ENCODE results near the gene KCNMB2. TPM values are rescaled to one million over a fixed set of nuclear protein-coding genes. Genes with fewer than 3 reads are reported as not detected.
A peak's percentile ranks its signal among the peaks of the same experiment; 100 is the strongest.

The KCNMB2 gene
- total RNA-seq, 4 donors from 2014 or later, result 0.82 TPM; not detected in 3

- H3K4me1 ChIP-seq, result peaks cover 0 to 13% (median 8%) of the 10 kb centered on the region in 4 donors
- in situ Hi-C loops (cut with MboI; ENCODE audit: low pct_ligation_motif_present in 1 of 4, low pct_unique_long_range_greater_than_20kb in 1 of 4, low sequenced_read_pairs in 3 of 4) (no loop called here), intact Hi-C loops (cut with DNase I; ENCODE audit: low total_unique reads) (loop anchor here (10.0 kb wide), 1 partner anchor 1844 kb away; no protein-coding TSS in a partner anchor)
- no peaks in the 10 kb centered on the region for H3K27me3 ChIP-seq
- no peak overlapping the region for H3K27ac ChIP-seq
- H3K36me3 ChIP-seq, result no peaks in the 10 kb centered on the region
- 64 to 81% methylated on average over 3 of the region's 3 CpGs for WGBS, 2 donors (ENCODE audit: low coverage in 1 of 2)
- DNase-seq, result no peak
- no peaks in the 10 kb centered on the region for H3K9me3 ChIP-seq
- TF ChIP-seq CTCF (IDR thresholded peaks at IDR 0.05) (no peak), POLR2A (IDR thresholded peaks at IDR 0.05) (no peak), EP300 (IDR thresholded peaks at IDR 0.05; ENCODE audit: low read depth) (no peak), POLR2AphosphoS5 (IDR thresholded peaks at IDR 0.05) (no peak)
- no peak overlapping the region for H3K4me3 ChIP-seq
Observed at GRCh38 chr3:178748874-178749273, 212.6 kb downstream of the KCNMB2 start.

GRCh38 chr3:178749471-178749870 is 213.2 kb downstream of the KCNMB2 start:
- intact Hi-C loops (cut with DNase I; ENCODE audit: low total_unique reads), result loop anchor here (10.0 kb wide), 1 partner anchor 1845 kb away; no protein-coding TSS in a partner anchor
- no peaks in the 10 kb centered on the region for H3K27me3 ChIP-seq
- TF ChIP-seq CTCF (IDR thresholded peaks at IDR 0.05) (no peak), POLR2A (IDR thresholded peaks at IDR 0.05) (no peak), POLR2AphosphoS5 (IDR thresholded peaks at IDR 0.05) (no peak), EP300 (IDR thresholded peaks at IDR 0.05; ENCODE audit: low read depth) (no peak)
- H3K4me3 ChIP-seq, result no peak overlapping the region
- H3K27ac ChIP-seq, result no peak overlapping the region
- H3K36me3 ChIP-seq, result no peaks in the 10 kb centered on the region
- no peaks in the 10 kb centered on the region for H3K9me3 ChIP-seq
- 73 to 87% methylated on average over 2 of the region's 2 CpGs for WGBS, 2 donors (ENCODE audit: low coverage in 1 of 2)
- no peak for DNase-seq
- in situ Hi-C loops (cut with MboI; ENCODE audit: low pct_ligation_motif_present in 1 of 4, low pct_unique_long_range_greater_than_20kb in 1 of 4, low sequenced_read_pairs in 3 of 4), result no loop called here
- peaks cover 0 to 13% (median 8%) of the 10 kb centered on the region in 4 donors for H3K4me1 ChIP-seq

GRCh38 chr3:178750639-178751300 is 214.5 kb downstream of the KCNMB2 start:
- in situ Hi-C loops (cut with MboI; ENCODE audit: low pct_ligation_motif_present in 1 of 4, low pct_unique_long_range_greater_than_20kb in 1 of 4, low sequenced_read_pairs in 3 of 4), result no loop called here
- DNase-seq, result no peak
- H3K27me3 ChIP-seq, result no peaks in the 10 kb centered on the region
- H3K36me3 ChIP-seq, result no peaks in the 10 kb centered on the region
- WGBS, 2 donors (ENCODE audit: low coverage in 1 of 2), result 6 to 51% methylated on average over 2 to 3 of the region's 3 CpGs
- intact Hi-C loops (cut with DNase I; ENCODE audit: low total_unique reads), result no loop called here
- H3K4me3 ChIP-seq, result no peak overlapping the region
- no peak for TF ChIP-seq CTCF (IDR thresholded peaks at IDR 0.05)
- no peak for TF ChIP-seq POLR2AphosphoS5 (IDR thresholded peaks at IDR 0.05)
- TF ChIP-seq EP300 (IDR thresholded peaks at IDR 0.05; ENCODE audit: low read depth), result no peak
- TF ChIP-seq POLR2A (IDR thresholded peaks at IDR 0.05), result no peak
- peak overlapping the region; percentile 21 to 65 (median 58) for H3K27ac ChIP-seq
- peaks cover 0 to 13% (median 8%) of the 10 kb centered on the region in 4 donors for H3K4me1 ChIP-seq
- no peaks in the 10 kb centered on the region for H3K9me3 ChIP-seq

GRCh38 chr3:178752843-178753242 is 216.6 kb downstream of the KCNMB2 start:
- intact Hi-C loops (cut with DNase I; ENCODE audit: low total_unique reads), result no loop called here
- WGBS, 2 donors (ENCODE audit: low coverage in 1 of 2), result 87 to 100% methylated on average over 2 of the region's 2 CpGs
- no peak overlapping the region for H3K4me3 ChIP-seq
- no peaks in the 10 kb centered on the region for H3K9me3 ChIP-seq
- no peak overlapping the region for H3K27ac ChIP-seq
- H3K36me3 ChIP-seq, result no peaks in the 10 kb centered on the region
- DNase-seq, result no peak
- in situ Hi-C loops (cut with MboI; ENCODE audit: low pct_ligation_motif_present in 1 of 4, low pct_unique_long_range_greater_than_20kb in 1 of 4, low sequenced_read_pairs in 3 of 4), result no loop called here
- TF ChIP-seq CTCF (IDR thresholded peaks at IDR 0.05) (no peak), EP300 (IDR thresholded peaks at IDR 0.05; ENCODE audit: low read depth) (no peak), POLR2AphosphoS5 (IDR thresholded peaks at IDR 0.05) (no peak), POLR2A (IDR thresholded peaks at IDR 0.05) (no peak)
- H3K4me1 ChIP-seq, result peaks cover 0 to 13% (median 8%) of the 10 kb centered on the region in 4 donors
- H3K27me3 ChIP-seq, result no peaks in the 10 kb centered on the region

Measured in transverse colon (tissue), 4 donors.